HepG2 (cell line): ENCODE measurements around the gene ZSCAN2. TPM values are rescaled to one million over a fixed set of nuclear protein-coding genes. Genes with fewer than 3 reads are reported as not detected.

Source experiments
- ATAC-seq: fragments of 200-7000 bp; cut with Tn5 transposase; 3 replicates; pipeline ENCODE4 v1.9.1; 2020; ENCODE audit warnings: mild to moderate bottlenecking, moderate library complexity
- BruUV-seq: library from RNA; stranded (reverse); fragments of 400-500 nt; replicated peaks from 2 replicates; lab custom pipeline; 2021; lab: Mats Ljungman, UMichigan
- CTCF ChIA-PET: fragments of 300-600 bp; formaldehyde crosslinking; extraction: SDS; loops from one replicate; lab custom pipeline; 2021; ENCODE audit warnings: low total read pairs, inconsistent platforms, low intra/inter-chr PET ratio; lab: Yijun Ruan, JAX
- POLR2A ChIA-PET: fragments of 350-600 bp; sonication (Branson Sonifier 250); formaldehyde crosslinking; loops from one replicate; lab custom pipeline; 2020; ENCODE audit warnings: antibody characterized with exemption, inconsistent platforms; lab: Yijun Ruan, JAX
- DNase-seq: peaks from one replicate; pipeline ENCODE4 v3.0.0-alpha.2; 2015; ENCODE audit warnings: low spot score
- FAIRE-seq: peaks from 3 replicates; lab custom pipeline; 2011; peaks lifted over from hg19 to GRCh38; lab: Jason Lieb, UNC
- H2AFZ ChIP-seq: one replicate; pipeline ENCODE4 v1.6.1; 2011; ENCODE audit warnings: low read length, inconsistent platforms
- H3K27ac ChIP-seq: fragments of 300-600 bp; 3 replicates; pipeline ENCODE4 v1.8.0; 2011; ENCODE audit warnings: mixed run types, mild to moderate bottlenecking, mixed read lengths, low read length, inconsistent platforms; ENCODE audit not compliant: insufficient read depth; ENCODE audit errors: extremely low read length
- H3K27me3 ChIP-seq, 2 experiments: fragments of 200-600 bp in 1 of 2; 2 replicates in 1 of 2; 3 replicates in 1 of 2; pipeline versions ENCODE4 v1.6.0 to v1.8.0; 2011; ENCODE audit warnings: low read length in 2 of 2, mild to moderate bottlenecking in 2 of 2, moderate library complexity in 2 of 2, inconsistent platforms in 1 of 2; ENCODE audit not compliant: insufficient read depth in 2 of 2, control insufficient read depth in 1 of 2
- H3K36me3 ChIP-seq, 2 experiments: fragments of 200-600 bp in 1 of 2; replicated peaks in 1 of 2; 2 replicates in 1 of 2; 3 replicates in 1 of 2; pipeline versions ENCODE4 v1.5.1 to v1.8.0; 2011; ENCODE audit warnings: low read length in 2 of 2, inconsistent platforms in 1 of 2; ENCODE audit not compliant: insufficient read depth in 2 of 2, control insufficient read depth in 1 of 2
- H3K4me1 ChIP-seq: 2 replicates; pipeline ENCODE4 v1.5.1; 2012; ENCODE audit warnings: low read length, inconsistent platforms; ENCODE audit not compliant: insufficient read depth
- H3K4me2 ChIP-seq: 2 replicates; pipeline ENCODE4 v1.6.0; 2011; ENCODE audit warnings: low read depth, low read length, inconsistent platforms
- H3K4me3 ChIP-seq, 3 experiments: fragments of 200-600 bp in 1 of 3; sonication (generic), shearing (Covaris generic) in 1 of 3; replicated peaks in 1 of 3; 2 replicates each; pipeline ENCODE4 v1.5.1; 2011 to 2016; ENCODE audit warnings: low read length in 3 of 3, inconsistent platforms in 2 of 3, low read depth in 2 of 3, mild to moderate bottlenecking in 2 of 3, control low read depth in 1 of 3, mixed read lengths in 1 of 3; ENCODE audit not compliant: insufficient read depth in 1 of 3
- H3K79me2 ChIP-seq: one replicate; pipeline ENCODE4 v1.6.1; 2011; ENCODE audit warnings: low read length, inconsistent platforms; ENCODE audit not compliant: insufficient read depth
- H3K9ac ChIP-seq: 2 replicates; pipeline ENCODE4 v1.6.0; 2011; ENCODE audit warnings: mild to moderate bottlenecking, low read depth, low read length, inconsistent platforms; ENCODE audit not compliant: insufficient read depth
- H3K9me3 ChIP-seq: 2 replicates; pipeline ENCODE4 v1.5.1; 2012; ENCODE audit warnings: mild to moderate bottlenecking, low read length
- H4K20me1 ChIP-seq: 2 replicates; pipeline ENCODE4 v1.6.0; 2011; ENCODE audit warnings: inconsistent platforms, mild to moderate bottlenecking, low read length, moderate library complexity; ENCODE audit not compliant: insufficient read depth
- WGBS: methylation state at CpG from one replicate; pipeline ENCODE4 v1.1.6; 2017; ENCODE audit warnings: low lambda C conversion rate; 5-methylcytosine and 5-hydroxymethylcytosine counted together
- in situ Hi-C: cut with HindIII; loops from 2 replicates; pipeline ENCODE4 v1.10.0; 2017; ENCODE audit warnings: low pct_unique_long_range_greater_than_20kb; ENCODE audit not compliant: extremely low pct_ligation_motif_present
- intact Hi-C: fragments of 100-400 bp; cut with micrococcal nuclease; formaldehyde crosslinking; loops from one replicate; pipeline ENCODE4 v1.10.0; 2022; ENCODE audit not compliant: unreplicated experiment
- polyA plus RNA-seq, 8 experiments: library from polyadenylated mRNA; depleted of rRNA in 3 of 8; stranded (reverse) in 7 of 8; unstranded in 1 of 8; fragments of >200 nt; fragmentation: Illumina TruSeq in 4 of 8; extraction: Trizol in 4 of 8; gene quantifications; 2 replicates each; pipeline versions ENCODE4 v1.2.1 to v1.2.3, GENCODE V29; 2011 to 2016; ENCODE audit warnings: low read depth in 4 of 8, missing spikeins in 1 of 8, mixed read lengths in 1 of 8; ENCODE audit not compliant: insufficient read depth in 1 of 8
- total RNA-seq, 5 experiments: library from RNA; depleted of rRNA; stranded (reverse); fragments of >200 nt; fragmentation: Illumina TruSeq; extraction: Trizol; gene quantifications; 2 replicates each; pipeline ENCODE4 v1.2.3, GENCODE V29; 2016; ENCODE audit warnings: low read depth in 1 of 5
- TF ChIP-seq, protein P1 (sequence below): sonication (generic); formaldehyde crosslinking; IDR thresholded peaks from 2 replicates; pipeline ENCODE4 v1.4.0; 2020; ENCODE audit warnings: mild to moderate bottlenecking, missing genetic modification reagents
- TF ChIP-seq, protein P2 (sequence below): IDR thresholded peaks from 2 replicates; pipeline ENCODE4 v1.6.1; 2016
- TF ChIP-seq, protein P3 (sequence below): sonication (generic); formaldehyde crosslinking; IDR thresholded peaks from 2 replicates; pipeline ENCODE4 v1.4.0; 2020; ENCODE audit warnings: missing genetic modification reagents, mild to moderate bottlenecking, borderline replicate concordance

Gene ZSCAN2
- total and polyA plus RNA-seq, 2 of the 13 experiments (the other 11 are each of a cell fraction or from before 2014, with no cell fraction given), result 11.4 to 21.5 TPM

DNA sequence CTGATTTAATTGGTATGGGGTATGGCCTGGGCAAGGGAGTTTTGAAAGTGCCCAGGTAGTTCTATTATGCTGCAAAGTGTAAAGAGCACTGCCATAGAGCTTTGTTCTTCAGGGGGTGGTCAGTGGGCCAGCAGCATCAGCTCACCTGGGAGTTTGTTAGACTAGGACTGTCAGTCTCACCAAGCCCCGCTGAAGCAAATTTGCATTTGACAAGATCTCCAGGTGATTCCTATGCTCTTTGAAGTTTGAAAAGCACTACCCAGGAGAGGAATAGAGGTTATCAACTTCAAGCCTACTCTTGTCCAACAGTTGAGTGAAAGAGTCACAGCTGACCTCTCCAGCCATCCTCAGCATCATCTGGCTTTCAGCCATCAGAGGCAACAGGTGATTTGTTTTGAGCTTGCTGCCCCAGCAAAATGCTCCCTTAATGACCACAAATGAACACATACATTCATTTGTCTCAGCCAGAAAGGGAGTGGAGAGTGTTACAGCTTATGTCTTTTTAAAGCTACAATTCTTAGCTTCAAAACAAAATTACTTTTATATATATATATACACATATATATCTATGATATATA lies 8.0 kb downstream of the ZSCAN2 start:
- no TSS peak for BruUV-seq
- TF ChIP-seq, protein P1, sequence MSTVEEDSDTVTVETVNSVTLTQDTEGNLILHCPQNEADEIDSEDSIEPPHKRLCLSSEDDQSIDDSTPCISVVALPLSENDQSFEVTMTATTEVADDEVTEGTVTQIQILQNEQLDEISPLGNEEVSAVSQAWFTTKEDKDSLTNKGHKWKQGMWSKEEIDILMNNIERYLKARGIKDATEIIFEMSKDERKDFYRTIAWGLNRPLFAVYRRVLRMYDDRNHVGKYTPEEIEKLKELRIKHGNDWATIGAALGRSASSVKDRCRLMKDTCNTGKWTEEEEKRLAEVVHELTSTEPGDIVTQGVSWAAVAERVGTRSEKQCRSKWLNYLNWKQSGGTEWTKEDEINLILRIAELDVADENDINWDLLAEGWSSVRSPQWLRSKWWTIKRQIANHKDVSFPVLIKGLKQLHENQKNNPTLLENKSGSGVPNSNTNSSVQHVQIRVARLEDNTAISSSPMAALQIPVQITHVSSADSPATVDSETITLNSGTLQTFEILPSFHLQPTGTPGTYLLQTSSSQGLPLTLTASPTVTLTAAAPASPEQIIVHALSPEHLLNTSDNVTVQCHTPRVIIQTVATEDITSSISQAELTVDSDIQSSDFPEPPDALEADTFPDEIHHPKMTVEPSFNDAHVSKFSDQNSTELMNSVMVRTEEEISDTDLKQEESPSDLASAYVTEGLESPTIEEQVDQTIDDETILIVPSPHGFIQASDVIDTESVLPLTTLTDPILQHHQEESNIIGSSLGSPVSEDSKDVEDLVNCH (CRISPR knock-in tag), result no peak
- TF ChIP-seq, protein P2, sequence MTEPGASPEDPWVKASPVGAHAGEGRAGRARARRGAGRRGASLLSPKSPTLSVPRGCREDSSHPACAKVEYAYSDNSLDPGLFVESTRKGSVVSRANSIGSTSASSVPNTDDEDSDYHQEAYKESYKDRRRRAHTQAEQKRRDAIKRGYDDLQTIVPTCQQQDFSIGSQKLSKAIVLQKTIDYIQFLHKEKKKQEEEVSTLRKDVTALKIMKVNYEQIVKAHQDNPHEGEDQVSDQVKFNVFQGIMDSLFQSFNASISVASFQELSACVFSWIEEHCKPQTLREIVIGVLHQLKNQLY (CRISPR knock-in tag), result no peak
- TF ChIP-seq, protein P3, sequence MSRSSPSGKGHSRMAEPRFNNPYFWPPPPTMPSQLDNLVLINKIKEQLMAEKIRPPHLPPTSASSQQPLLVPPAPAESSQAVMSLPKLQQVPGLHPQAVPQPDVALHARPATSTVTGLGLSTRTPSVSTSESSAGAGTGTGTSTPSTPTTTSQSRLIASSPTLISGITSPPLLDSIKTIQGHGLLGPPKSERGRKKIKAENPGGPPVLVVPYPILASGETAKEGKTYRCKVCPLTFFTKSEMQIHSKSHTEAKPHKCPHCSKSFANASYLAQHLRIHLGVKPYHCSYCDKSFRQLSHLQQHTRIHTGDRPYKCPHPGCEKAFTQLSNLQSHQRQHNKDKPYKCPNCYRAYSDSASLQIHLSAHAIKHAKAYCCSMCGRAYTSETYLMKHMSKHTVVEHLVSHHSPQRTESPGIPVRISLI (CRISPR knock-in tag), result no peak
- Histone ChIP-seq H3K4me1 (peaks cover 64% of the 10 kb centered on the region), H3K4me3 (no peak overlapping the region), H3K4me2 (no peak overlapping the region), H3K36me3 (peaks cover 8 to 16% of the 10 kb centered on the region in 2 experiments), H3K79me2 (peaks cover 58% of the 10 kb centered on the region), H4K20me1 (no peaks in the 10 kb centered on the region), H3K9me3 (no peaks in the 10 kb centered on the region), H3K27me3 (no peaks in the 10 kb centered on the region), H3K9ac (no peak overlapping the region), H2AFZ (no peak overlapping the region), H3K27ac (no peak overlapping the region)
- FAIRE-seq (no peak), ATAC-seq (no peak), DNase-seq (no peak)
- intact Hi-C loops, result no loop called here
- CTCF ChIA-PET, result no interaction called here
- WGBS, result 50% methylated on average over 1 of the region's 1 CpG
- POLR2A ChIA-PET, result interaction anchor here (1.3 to 7.1 kb wide), 4 partner anchors 15 to 45 kb away, joined by 4 to 94 read pairs (median 8); partner anchors contain the start of gene WDR73
- in situ Hi-C loops, result no loop called here
